Activated CD8-positive, alpha-beta memory T cell treated with anti-CD3 and anti-CD28 coated beads, Interleukin-2, amount 10 ng/mL, durations not matched to agents 7 days and 5 days (primary cell): ENCODE data around the gene UNC5CL. TPM values are rescaled to one million over a fixed set of nuclear protein-coding genes. Genes with fewer than 3 reads are reported as not detected.

ENCODE experiments used
- ATAC-seq: fragments of 150-1000 bp; cut with Tn5 transposase; one replicate; pipeline ENCODE4 v1.10.0; 2021; ENCODE audit warnings: moderate library complexity
- CTCF ChIA-PET: fragments of 350-600 bp; sonication (Branson Sonifier 250); formaldehyde crosslinking; loops from one replicate; lab custom pipeline; 2021; ENCODE audit warnings: antibody characterized with exemption; lab: Charles Lee
- DNase-seq: peaks from one replicate; pipeline ENCODE4 v3.0.0-alpha.2; 2020
- H3K27ac Mint-ChIP-seq: one replicate; pipeline ENCODE4 v1.8.0; 2021; ENCODE audit warnings: mild to moderate bottlenecking, mixed read lengths
- H3K27me3 Mint-ChIP-seq: one replicate; pipeline ENCODE4 v1.8.0; 2021; ENCODE audit warnings: mixed read lengths
- H3K36me3 Mint-ChIP-seq: one replicate; pipeline ENCODE4 v1.8.0; 2021; ENCODE audit warnings: mild to moderate bottlenecking, mixed read lengths
- H3K4me1 Mint-ChIP-seq: one replicate; pipeline ENCODE4 v1.8.0; 2021; ENCODE audit warnings: mixed read lengths
- H3K4me3 Mint-ChIP-seq: one replicate; pipeline ENCODE4 v1.8.0; 2021; ENCODE audit warnings: mild to moderate bottlenecking, moderate library complexity, mixed read lengths
- H3K9me3 Mint-ChIP-seq: one replicate; pipeline ENCODE4 v1.8.0; 2022; ENCODE audit warnings: low read depth, mixed read lengths
- total RNA-seq, 2 experiments: library from RNA; stranded (reverse); gene quantifications; one replicate each; pipeline ENCODE4 v1.2.3, GENCODE V29; 2021

UNC5CL gene
- total RNA-seq = 1 to 10 TPM; 1.3 to 2.5 TPM

GRCh38 chr6:41039060-41039998 is at the start of gene UNC5CL:
Gene UNC5CL (minus strand): TSS chr6:41039221. CDS start chr6:41035074, 4,147 bp downstream.
- ATAC-seq (peak; percentile 77), DNase-seq (peak; percentile 75)
- CTCF ChIA-PET = interaction anchor here (0.7 to 6.1 kb wide), 11 partner anchors 11 to 185 kb away, joined by 3 to 82 read pairs (median 5); no protein-coding TSS in a partner anchor
- H3K36me3 Mint-ChIP-seq = no peaks in the 10 kb centered on the region
- no peaks in the 10 kb centered on the region for H3K27me3 Mint-ChIP-seq
- H3K4me1 Mint-ChIP-seq = peaks cover 6% of the 10 kb centered on the region
- H3K4me3 Mint-ChIP-seq = no peak within 1 kb of the TSS
- H3K9me3 Mint-ChIP-seq = no peaks in the 10 kb centered on the region
- no peak within 1 kb of the TSS for H3K27ac Mint-ChIP-seq

GRCh38 chr6:41088451-41088850 is 49.4 kb upstream of the UNC5CL start:
- no peaks in the 10 kb centered on the region for H3K27me3 Mint-ChIP-seq
- ATAC-seq (no peak), DNase-seq (no peak)
- H3K4me3 Mint-ChIP-seq = no peak overlapping the region
- no peak overlapping the region for H3K27ac Mint-ChIP-seq
- H3K9me3 Mint-ChIP-seq = no peaks in the 10 kb centered on the region
- H3K4me1 Mint-ChIP-seq = peaks cover 4% of the 10 kb centered on the region
- CTCF ChIA-PET = no interaction called here
- H3K36me3 Mint-ChIP-seq = peaks cover 43% of the 10 kb centered on the region

- ATAC-seq (no peak), DNase-seq (no peak)
- CTCF ChIA-PET = interaction anchor here (0.9 kb wide), 1 partner anchor 17 kb away, joined by 3 read pairs; no protein-coding TSS in a partner anchor
- no peak overlapping the region for H3K27ac Mint-ChIP-seq
- no peaks in the 10 kb centered on the region for H3K9me3 Mint-ChIP-seq
- peaks cover 27% of the 10 kb centered on the region for H3K4me1 Mint-ChIP-seq
- no peaks in the 10 kb centered on the region for H3K27me3 Mint-ChIP-seq
- H3K4me3 Mint-ChIP-seq = no peak overlapping the region
- peaks cover 56% of the 10 kb centered on the region for H3K36me3 Mint-ChIP-seq
These were observed 46.2 kb upstream of the UNC5CL start for GRCh38 chr6:41085182-41085581.

- H3K9me3 Mint-ChIP-seq = no peaks in the 10 kb centered on the region
- H3K36me3 Mint-ChIP-seq = peaks cover 58% of the 10 kb centered on the region
- ATAC-seq (no peak), DNase-seq (no peak)
- H3K27me3 Mint-ChIP-seq = no peaks in the 10 kb centered on the region
- peaks cover 40% of the 10 kb centered on the region for H3K4me1 Mint-ChIP-seq
- CTCF ChIA-PET = no interaction called here
- no peak overlapping the region for H3K27ac Mint-ChIP-seq
- H3K4me3 Mint-ChIP-seq = no peak overlapping the region
These were observed 44.1 kb upstream of the UNC5CL start for GRCh38 chr6:41083072-41083471.

GRCh38 chr6:41080621-41081020 is 41.6 kb upstream of the UNC5CL start:
- H3K27me3 Mint-ChIP-seq = no peaks in the 10 kb centered on the region
- CTCF ChIA-PET = interaction anchor here (1.0 to 1.9 kb wide), 4 partner anchors 10 to 102 kb away, joined by 3 to 6 read pairs (median 3); no protein-coding TSS in a partner anchor
- peak overlapping the region; percentile 67 for H3K4me3 Mint-ChIP-seq
- H3K36me3 Mint-ChIP-seq = peaks cover 56% of the 10 kb centered on the region
- H3K4me1 Mint-ChIP-seq = peaks cover 55% of the 10 kb centered on the region
- H3K9me3 Mint-ChIP-seq = no peaks in the 10 kb centered on the region
- DNase-seq (peak; percentile 61), ATAC-seq (peak; percentile 89)
- H3K27ac Mint-ChIP-seq = peak overlapping the region; percentile 80

- H3K9me3 Mint-ChIP-seq = no peaks in the 10 kb centered on the region
- ATAC-seq = no peak
- peaks cover 69% of the 10 kb centered on the region for H3K4me1 Mint-ChIP-seq
- H3K27me3 Mint-ChIP-seq = no peaks in the 10 kb centered on the region
- CTCF ChIA-PET = interaction anchor here (1.9 kb wide), 1 partner anchor 103 kb away, joined by 6 read pairs; no protein-coding TSS in a partner anchor
- no peak for DNase-seq
- peaks cover 53% of the 10 kb centered on the region for H3K36me3 Mint-ChIP-seq
- no peak overlapping the region for H3K4me3 Mint-ChIP-seq
- no peak overlapping the region for H3K27ac Mint-ChIP-seq
These were observed 40.1 kb upstream of the UNC5CL start for GRCh38 chr6:41079080-41079479.

GRCh38 chr6:41078101-41078500 is 39.1 kb upstream of the UNC5CL start:
- H3K4me3 Mint-ChIP-seq = no peak overlapping the region
- H3K9me3 Mint-ChIP-seq = no peaks in the 10 kb centered on the region
- H3K27ac Mint-ChIP-seq = no peak overlapping the region
- ATAC-seq (no peak), DNase-seq (no peak)
- no peaks in the 10 kb centered on the region for H3K27me3 Mint-ChIP-seq
- CTCF ChIA-PET = no interaction called here
- H3K4me1 Mint-ChIP-seq = peaks cover 68% of the 10 kb centered on the region
- H3K36me3 Mint-ChIP-seq = peaks cover 45% of the 10 kb centered on the region

- Mint-ChIP-seq H3K27me3 (no peaks in the 10 kb centered on the region), H3K4me1 (peaks cover 65% of the 10 kb centered on the region), H3K9me3 (no peaks in the 10 kb centered on the region), H3K27ac (no peak overlapping the region), H3K4me3 (no peak overlapping the region), H3K36me3 (peaks cover 40% of the 10 kb centered on the region)
- no peak for ATAC-seq
- DNase-seq = no peak
- CTCF ChIA-PET = no interaction called here
These were observed 38.5 kb upstream of the UNC5CL start for GRCh38 chr6:41077536-41077935.

GRCh38 chr6:41075651-41076626 is 36.9 kb upstream of the UNC5CL start:
- DNase-seq = no peak
- ATAC-seq = no peak
- H3K27ac Mint-ChIP-seq = peak overlapping the region; percentile 65
- H3K36me3 Mint-ChIP-seq = peaks cover 29% of the 10 kb centered on the region
- no peaks in the 10 kb centered on the region for H3K27me3 Mint-ChIP-seq
- peaks cover 56% of the 10 kb centered on the region for H3K4me1 Mint-ChIP-seq
- CTCF ChIA-PET = interaction anchor here (1.0 to 2.3 kb wide), 3 partner anchors 48 to 116 kb away, joined by 3 to 12 read pairs (median 9); no protein-coding TSS in a partner anchor
- peak overlapping the region; percentile 96 for H3K4me3 Mint-ChIP-seq
- H3K9me3 Mint-ChIP-seq = no peaks in the 10 kb centered on the region

- H3K4me3 Mint-ChIP-seq = peak overlapping the region; percentile 96
- CTCF ChIA-PET = interaction anchor here (0.9 to 2.3 kb wide), 3 partner anchors 47 to 113 kb away, joined by 3 to 12 read pairs (median 3); no protein-coding TSS in a partner anchor
- ATAC-seq = no peak
- peaks cover 54% of the 10 kb centered on the region for H3K4me1 Mint-ChIP-seq
- no peaks in the 10 kb centered on the region for H3K9me3 Mint-ChIP-seq
- H3K27ac Mint-ChIP-seq = peak overlapping the region; percentile 99
- H3K36me3 Mint-ChIP-seq = peaks cover 27% of the 10 kb centered on the region
- no peaks in the 10 kb centered on the region for H3K27me3 Mint-ChIP-seq
- no peak for DNase-seq
These were observed 35.8 kb upstream of the UNC5CL start for GRCh38 chr6:41074692-41075436.

- Mint-ChIP-seq H3K4me1 (peaks cover 58% of the 10 kb centered on the region), H3K9me3 (no peaks in the 10 kb centered on the region), H3K27ac (peak overlapping the region; percentile 99), H3K4me3 (peak overlapping the region; percentile 96), H3K36me3 (peaks cover 28% of the 10 kb centered on the region), H3K27me3 (no peaks in the 10 kb centered on the region)
- ATAC-seq = no peak
- CTCF ChIA-PET = interaction anchor here (0.9 to 2.3 kb wide), 3 partner anchors 46 to 114 kb away, joined by 3 to 12 read pairs (median 3); no protein-coding TSS in a partner anchor
- DNase-seq = no peak
These were observed 35.1 kb upstream of the UNC5CL start for GRCh38 chr6:41073968-41074691.
